HUES64 (cell line): ENCODE data around the gene CDON.

Experiments used
- H3K27ac ChIP-seq: 2 replicates; pipeline ENCODE4 v1.7.0; 2013; ENCODE audit warnings: low read depth, low read length, inconsistent platforms
- H3K27me3 ChIP-seq: 2 replicates; pipeline ENCODE4 v1.6.1; 2013; ENCODE audit warnings: mild to moderate bottlenecking, low read length; ENCODE audit not compliant: insufficient read depth
- H3K36me3 ChIP-seq: 2 replicates; pipeline ENCODE4 v1.6.1; 2013; ENCODE audit warnings: mild to moderate bottlenecking, low read length; ENCODE audit not compliant: insufficient read depth
- H3K4me1 ChIP-seq: 2 replicates; pipeline ENCODE4 v1.6.1; 2013; ENCODE audit warnings: mild to moderate bottlenecking, low read length, moderate library complexity; ENCODE audit not compliant: insufficient read depth
- H3K4me3 ChIP-seq: 2 replicates; pipeline ENCODE4 v1.5.1; 2013; ENCODE audit warnings: mild to moderate bottlenecking, low read length, moderate library complexity
- H3K9ac ChIP-seq: 2 replicates; pipeline ENCODE4 v1.6.1; 2013; ENCODE audit warnings: mild to moderate bottlenecking, low read depth, low read length
- H3K9me3 ChIP-seq: 2 replicates; pipeline ENCODE4 v1.6.1; 2013; ENCODE audit warnings: low read depth, low read length; ENCODE audit not compliant: insufficient read depth
- WGBS: fragments of 150-250, 120-280 bp; methylation state at CpG from one replicate; pipeline ENCODE4 v1.1.7; 2013; ENCODE audit warnings: missing lambda C conversion rate; 5-methylcytosine and 5-hydroxymethylcytosine counted together

Gene CDON

DNA sequence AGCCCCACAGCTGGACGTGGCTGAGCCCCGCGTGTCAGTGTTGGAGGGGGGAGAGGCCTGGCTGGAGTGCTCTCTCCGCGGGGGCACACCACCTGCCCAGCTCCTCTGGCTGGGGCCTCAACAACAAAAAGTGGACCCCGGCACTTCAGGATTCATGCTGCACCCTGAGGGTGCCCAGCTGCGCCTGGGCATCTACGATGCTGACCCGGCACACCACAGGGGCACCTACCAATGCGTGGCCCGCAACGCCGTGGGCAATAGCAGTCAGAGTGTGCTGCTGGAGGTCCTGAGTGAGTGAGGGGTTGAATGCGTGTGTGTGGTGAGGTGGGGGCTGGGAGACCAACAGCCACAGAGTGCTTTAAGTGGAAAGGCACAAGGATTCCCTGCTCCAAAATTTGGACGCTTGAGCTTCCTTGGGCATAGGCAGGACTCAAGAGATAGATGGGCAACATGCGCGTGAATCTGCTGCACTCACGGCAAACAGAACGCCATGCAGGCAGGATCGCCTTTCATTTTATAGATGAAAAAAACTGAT is 109.2 kb downstream of the CDON start:
- Histone ChIP-seq H3K9ac (no peak overlapping the region), H3K27me3 (no peaks in the 10 kb centered on the region), H3K4me1 (no peaks in the 10 kb centered on the region), H3K36me3 (peaks cover 6% of the 10 kb centered on the region; the same call in 1 of the 2 replicates), H3K27ac (no peak overlapping the region), H3K9me3 (no peaks in the 10 kb centered on the region), H3K4me3 (no peak overlapping the region)
- WGBS: 92% methylated on average over 20 of the region's 20 CpGs

DNA sequence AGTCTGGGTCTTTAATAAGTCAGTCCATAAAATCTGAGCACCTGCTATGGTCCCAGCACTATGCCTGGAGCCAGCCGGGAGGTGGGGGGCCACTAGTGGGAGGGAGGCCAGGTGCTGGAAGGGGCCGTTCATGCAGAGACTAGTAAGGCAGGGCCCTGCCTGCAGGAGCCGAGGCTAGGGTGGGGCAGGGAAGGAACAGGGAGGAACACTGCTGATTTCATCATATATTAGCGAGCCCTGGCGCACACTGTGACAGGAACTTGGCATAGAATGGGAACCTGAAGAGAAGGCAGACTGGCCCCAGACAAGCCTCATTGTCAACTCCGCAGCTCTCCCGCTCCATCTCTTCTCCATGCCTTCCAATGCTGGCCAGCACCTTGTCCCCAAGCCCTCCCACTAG is 109.7 kb downstream of the CDON start:
- WGBS: 93% methylated on average over 7 of the region's 7 CpGs
- H3K4me3 ChIP-seq: no peak overlapping the region

DNA sequence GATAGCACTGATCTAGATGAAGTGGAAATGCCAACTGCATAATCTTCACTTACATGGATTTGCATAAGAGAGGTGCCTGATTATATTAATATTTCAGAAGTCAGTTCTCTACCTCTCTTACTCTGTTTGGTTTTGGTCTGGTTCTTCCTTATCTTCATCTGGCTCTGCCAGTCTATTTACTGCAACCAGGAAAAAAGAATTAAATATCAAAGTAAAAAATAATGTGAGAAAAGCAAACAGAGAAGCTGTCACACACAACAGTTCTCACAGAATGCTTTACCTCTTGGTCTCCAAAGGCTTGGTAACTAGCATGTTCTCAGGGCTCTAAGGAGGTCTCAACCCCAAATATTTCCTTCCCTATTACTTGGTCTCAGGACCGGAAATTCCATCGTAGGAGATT is 110.1 kb downstream of the CDON start:
- H3K27me3 ChIP-seq: no peaks in the 10 kb centered on the region
- H3K9me3 ChIP-seq: no peaks in the 10 kb centered on the region
- no peak overlapping the region for H3K9ac ChIP-seq
- H3K4me1 ChIP-seq: no peaks in the 10 kb centered on the region
- 0 out of 2 replicates have a peak, but pooled peaks cover under 1% of the 10 kb centered on the region for H3K36me3 ChIP-seq
- no peak overlapping the region for H3K4me3 ChIP-seq
- no peak overlapping the region for H3K27ac ChIP-seq
- 91% methylated on average over 2 of the region's 2 CpGs for WGBS

More for the DNA sequence above, 109.7 kb downstream of the CDON start:
- Histone ChIP-seq H3K27me3 (no peaks in the 10 kb centered on the region), H3K9ac (no peak overlapping the region), H3K9me3 (no peaks in the 10 kb centered on the region), H3K27ac (no peak overlapping the region), H3K36me3 (0 out of 2 replicates have a peak, but pooled peaks cover 4% of the 10 kb centered on the region), H3K4me1 (no peaks in the 10 kb centered on the region)

DNA sequence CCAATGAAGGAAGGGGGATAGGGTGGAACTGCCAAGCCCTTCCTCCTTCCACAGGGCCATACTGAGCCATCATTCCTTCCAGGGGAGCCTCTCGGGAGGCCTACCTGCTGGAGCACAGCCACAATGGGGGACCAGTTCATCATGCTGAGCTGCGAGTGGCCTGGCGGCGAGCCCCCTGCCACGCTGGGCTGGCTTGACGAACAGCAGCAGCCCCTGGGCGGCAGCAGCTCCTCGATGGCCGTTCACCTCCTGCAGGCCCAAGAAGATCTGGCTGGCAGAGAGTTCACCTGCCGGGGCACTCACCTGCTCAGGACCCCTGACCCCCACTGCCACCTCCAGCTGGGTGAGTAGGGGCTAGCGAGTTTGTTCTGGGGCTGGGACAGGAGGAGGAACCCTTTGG is 110.9 kb downstream of the CDON start:
- Histone ChIP-seq H3K4me3 (no peak overlapping the region), H3K27ac (no peak overlapping the region), H3K27me3 (no peaks in the 10 kb centered on the region), H3K4me1 (no peaks in the 10 kb centered on the region), H3K9me3 (no peaks in the 10 kb centered on the region), H3K36me3 (no peaks in the 10 kb centered on the region), H3K9ac (no peak overlapping the region)
- 69% methylated on average over 11 of the region's 11 CpGs for WGBS

DNA sequence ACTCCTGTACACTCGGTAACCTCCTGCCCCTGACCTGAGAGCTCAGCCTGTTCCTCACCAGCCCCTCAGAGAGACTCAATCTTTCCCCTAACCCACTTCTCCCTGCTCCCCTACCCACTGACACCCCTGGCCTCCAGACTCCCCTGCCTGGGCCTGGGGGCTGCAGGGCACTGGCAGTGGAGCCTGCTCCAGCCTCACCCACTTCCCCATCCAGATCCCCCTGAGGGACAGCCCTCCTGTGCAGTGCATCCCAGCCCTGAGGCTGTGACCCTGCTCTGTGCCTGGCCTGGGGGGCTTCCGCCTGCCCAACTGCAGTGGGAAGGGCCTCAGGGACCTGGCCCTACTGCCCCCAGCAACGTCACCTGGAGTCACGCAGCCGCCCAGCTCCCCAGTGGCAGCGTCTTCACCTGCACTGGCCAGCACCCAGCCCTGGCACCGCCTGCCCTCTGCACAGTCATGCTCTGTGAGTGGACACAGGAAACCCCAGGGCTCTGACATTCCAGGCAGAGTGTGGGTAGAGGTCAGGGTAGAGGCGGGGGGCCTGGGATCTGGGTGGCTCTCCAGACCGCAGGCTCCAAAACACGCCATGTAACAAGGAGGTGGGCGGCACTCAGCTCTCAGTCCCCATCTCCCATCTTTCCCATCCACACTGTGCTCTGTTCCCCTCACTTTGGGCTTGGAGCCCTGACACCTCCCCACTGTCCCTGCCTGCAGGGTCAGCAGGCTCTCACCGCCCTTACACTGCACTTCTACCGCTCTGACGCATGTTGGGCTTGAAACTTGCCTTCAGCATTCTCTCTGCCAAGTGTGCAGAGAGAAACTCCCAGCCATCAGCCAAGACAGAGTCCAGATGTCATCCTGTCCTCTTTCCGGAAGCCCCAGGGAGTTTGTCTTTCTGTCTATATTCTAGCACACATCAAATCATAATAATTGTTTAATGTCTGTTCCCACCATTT is 111.7 kb downstream of the CDON start:
- no peak overlapping the region; the same call in 1 of the 2 replicates for H3K9ac ChIP-seq
- H3K4me1 ChIP-seq: no peaks in the 10 kb centered on the region
- H3K4me3 ChIP-seq: no peak overlapping the region
- no peak overlapping the region for H3K27ac ChIP-seq
- 91% methylated on average over 15 of the region's 15 CpGs for WGBS
- H3K9me3 ChIP-seq: no peaks in the 10 kb centered on the region
- no peaks in the 10 kb centered on the region for H3K36me3 ChIP-seq
- no peaks in the 10 kb centered on the region for H3K27me3 ChIP-seq

DNA sequence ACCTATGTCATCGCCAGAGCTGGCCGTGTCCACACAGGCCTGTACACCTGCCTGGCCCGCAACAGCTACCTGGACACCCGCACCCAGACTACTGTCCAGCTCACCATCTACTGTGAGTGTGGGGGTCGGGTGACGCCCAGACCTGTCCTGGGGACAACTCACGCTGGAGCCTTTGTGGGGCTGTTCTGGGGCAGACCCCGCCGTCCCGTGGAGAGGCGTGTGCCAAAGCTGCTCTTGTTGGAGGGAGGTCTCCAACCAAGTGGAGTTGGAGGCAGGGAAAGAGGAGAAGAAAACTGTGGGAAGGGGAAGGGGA is 112.5 kb downstream of the CDON start:
- Histone ChIP-seq H3K4me3 (no peak overlapping the region), H3K36me3 (no peaks in the 10 kb centered on the region), H3K27me3 (no peaks in the 10 kb centered on the region), H3K9me3 (no peaks in the 10 kb centered on the region), H3K9ac (no peak overlapping the region), H3K27ac (no peak overlapping the region), H3K4me1 (no peaks in the 10 kb centered on the region)
- 95% methylated on average over 11 of the region's 11 CpGs for WGBS

DNA sequence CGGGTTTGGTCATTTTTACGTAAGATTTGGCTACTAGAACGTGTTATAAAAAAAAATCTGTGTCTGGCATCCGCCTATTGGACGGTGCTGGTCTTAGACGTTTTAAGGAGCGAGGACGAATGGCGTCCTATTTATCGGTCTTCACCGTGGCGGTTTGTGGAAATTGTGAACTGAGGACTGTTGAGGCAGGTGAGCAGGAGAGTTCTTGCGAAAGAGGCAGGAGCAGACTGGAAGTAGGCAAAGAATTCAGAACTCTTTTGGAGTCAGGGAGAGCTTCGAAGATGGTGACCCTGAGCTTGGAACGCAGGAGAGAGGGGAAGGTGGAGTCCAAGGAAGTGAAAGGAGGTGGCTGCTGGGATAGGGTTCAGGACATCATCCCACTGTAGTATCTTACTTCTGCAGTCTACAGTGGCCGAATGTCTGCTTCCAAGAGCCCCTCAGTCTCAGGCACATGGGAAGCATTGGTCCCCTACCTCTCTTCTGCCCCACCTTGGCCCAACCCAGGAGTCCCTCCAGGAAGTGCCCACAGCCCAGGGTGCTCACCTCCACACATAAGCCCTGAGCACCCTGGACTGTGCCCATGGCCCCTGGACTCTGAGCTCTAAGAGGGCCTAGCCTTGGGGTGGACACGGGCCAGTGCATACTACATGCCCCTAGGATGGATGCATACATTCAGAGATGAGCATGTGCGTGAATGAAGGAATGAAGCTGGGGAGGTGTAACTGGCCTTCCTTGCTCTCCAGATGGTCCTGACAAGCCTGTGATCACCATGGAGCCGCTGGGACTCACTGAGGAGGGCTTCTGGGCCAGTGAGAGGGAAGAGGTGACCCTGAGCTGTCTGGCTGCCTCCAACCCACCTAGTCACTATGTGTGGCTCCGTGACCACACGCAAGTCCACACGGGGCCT is 113.1 kb downstream of the CDON start:
- no peaks in the 10 kb centered on the region for H3K9me3 ChIP-seq
- H3K9ac ChIP-seq: no peak overlapping the region
- H3K4me3 ChIP-seq: no peak overlapping the region
- H3K4me1 ChIP-seq: no peaks in the 10 kb centered on the region
- H3K27ac ChIP-seq: no peak overlapping the region
- H3K27me3 ChIP-seq: no peaks in the 10 kb centered on the region
- WGBS: 92% methylated on average over 22 of the region's 22 CpGs
- no peaks in the 10 kb centered on the region for H3K36me3 ChIP-seq

DNA sequence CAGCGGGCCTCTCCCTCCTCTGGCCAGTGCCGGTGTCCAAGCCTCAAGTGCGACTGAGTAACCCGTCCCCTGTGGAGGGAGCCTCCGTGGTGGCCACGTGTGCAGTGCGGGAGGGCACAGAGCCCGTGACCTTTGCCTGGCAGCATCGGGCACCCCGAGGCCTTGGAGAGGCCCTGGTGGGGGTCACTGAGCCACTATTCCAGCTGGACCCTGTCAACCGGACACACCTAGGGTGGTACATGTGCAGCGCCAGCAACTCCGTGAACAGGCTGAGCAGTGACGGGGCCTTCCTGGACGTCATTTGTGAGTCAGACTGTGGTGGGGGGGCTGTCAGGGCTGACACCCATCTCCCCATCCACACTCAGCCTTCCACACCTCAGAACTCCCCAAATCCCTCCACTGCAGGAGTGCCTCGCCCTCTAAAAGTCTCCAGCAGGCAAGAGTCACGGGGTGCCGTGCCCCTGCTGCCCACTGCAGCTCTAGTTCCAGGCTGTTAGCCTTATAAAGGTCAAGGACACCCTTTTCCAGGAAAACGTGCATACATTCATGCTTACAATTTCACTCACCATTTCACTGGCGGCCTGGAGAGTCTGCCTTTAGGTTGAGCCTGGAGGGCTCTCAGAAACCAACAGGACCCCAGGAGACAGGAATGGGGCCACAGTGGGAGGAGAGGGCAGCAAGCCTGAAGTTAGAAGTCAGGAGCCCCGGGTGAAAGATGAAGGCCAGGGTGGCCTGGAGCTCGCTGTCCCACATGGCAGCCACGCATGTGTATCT is 114.2 kb downstream of the CDON start:
- H3K9me3 ChIP-seq: no peaks in the 10 kb centered on the region
- H3K27me3 ChIP-seq: no peaks in the 10 kb centered on the region
- no peak overlapping the region for H3K9ac ChIP-seq
- no peak overlapping the region for H3K4me3 ChIP-seq
- H3K4me1 ChIP-seq: no peaks in the 10 kb centered on the region
- no peaks in the 10 kb centered on the region for H3K36me3 ChIP-seq
- no peak overlapping the region for H3K27ac ChIP-seq
- 93% methylated on average over 23 of the region's 23 CpGs for WGBS

DNA sequence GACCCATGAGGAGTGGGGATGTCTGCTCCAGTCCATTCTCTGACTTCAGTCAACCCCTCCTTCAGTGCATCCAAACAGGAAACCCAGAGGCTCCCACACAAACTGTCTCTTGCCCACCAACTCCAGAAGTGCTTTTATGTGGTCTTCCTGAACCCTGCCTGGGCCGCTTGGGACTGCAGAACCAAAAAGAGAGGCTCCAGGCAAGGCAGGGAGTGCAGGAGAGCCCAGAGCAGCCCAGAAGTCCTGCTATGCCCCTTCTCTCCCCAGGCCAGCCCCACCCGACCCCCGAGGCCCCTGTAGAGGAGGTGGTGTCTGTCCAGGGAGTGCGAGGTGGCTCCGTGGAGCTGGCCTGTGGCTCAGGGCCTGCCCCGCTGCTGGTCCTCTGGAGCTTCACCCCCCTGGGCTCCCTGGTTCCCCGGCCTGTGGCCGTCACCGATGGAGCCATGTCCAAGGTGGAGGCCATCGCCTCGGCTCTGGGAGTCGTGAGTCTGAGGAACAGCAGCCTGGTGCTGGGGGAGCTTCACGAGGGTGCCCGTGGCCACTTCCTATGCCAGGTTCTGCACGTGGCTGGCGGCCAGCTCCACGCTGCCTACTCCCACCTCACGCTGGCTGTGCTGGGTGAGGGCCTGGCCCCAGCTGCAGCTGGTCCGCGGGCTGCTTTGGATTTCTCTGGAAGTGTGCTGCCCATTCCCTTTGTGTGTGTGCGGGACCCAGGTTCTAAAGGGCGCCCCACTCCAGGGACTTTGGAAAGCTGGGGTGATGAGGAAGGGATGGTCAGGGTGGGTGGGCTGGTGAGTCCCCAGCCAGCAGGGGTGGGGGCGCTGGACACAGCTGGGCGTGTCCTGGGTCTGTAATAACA is 115.0 kb downstream of the CDON start:
- H3K27me3 ChIP-seq: no peaks in the 10 kb centered on the region

More for the DNA sequence above, 115.0 kb downstream of the CDON start:
- no peaks in the 10 kb centered on the region for H3K4me1 ChIP-seq
- H3K9ac ChIP-seq: no peak overlapping the region
- H3K4me3 ChIP-seq: no peak overlapping the region
- WGBS: 92% methylated on average over 24 of the region's 24 CpGs
- H3K27ac ChIP-seq: no peak overlapping the region
- no peaks in the 10 kb centered on the region for H3K36me3 ChIP-seq
- H3K9me3 ChIP-seq: no peaks in the 10 kb centered on the region
